GM12892 (cell line): ENCODE measurements around the gene TFDP1.
"Not testable (repeated sequence)": the region's sequence is repeated elsewhere in the genome, so short reads cannot be mapped to it uniquely, and the experiment has no call there.

Experiments used
- DNase-seq: peaks from one replicate; pipeline ENCODE4 v3.0.0; 2011; ENCODE audit not compliant: insufficient read length
- FAIRE-seq: peaks from 2 replicates; lab custom pipeline; 2011; peaks lifted over from hg19 to GRCh38; lab: Jason Lieb, UNC
- POLR2A ChIP-seq: IDR thresholded peaks from 2 replicates; pipeline ENCODE4 v1.6.1; 2011; ENCODE audit warnings: low read depth, low read length, control low read depth
- POLR2AphosphoS5 ChIP-seq: IDR thresholded peaks from 2 replicates; pipeline ENCODE4 v1.6.1; 2011; ENCODE audit warnings: low read depth, low read length, control low read depth
- TAF1 ChIP-seq: IDR thresholded peaks from 2 replicates; pipeline ENCODE4 v1.6.1; 2011; ENCODE audit warnings: low read depth, mild to moderate bottlenecking, control low read depth, low read length, borderline replicate concordance

TFDP1 gene

DNA sequence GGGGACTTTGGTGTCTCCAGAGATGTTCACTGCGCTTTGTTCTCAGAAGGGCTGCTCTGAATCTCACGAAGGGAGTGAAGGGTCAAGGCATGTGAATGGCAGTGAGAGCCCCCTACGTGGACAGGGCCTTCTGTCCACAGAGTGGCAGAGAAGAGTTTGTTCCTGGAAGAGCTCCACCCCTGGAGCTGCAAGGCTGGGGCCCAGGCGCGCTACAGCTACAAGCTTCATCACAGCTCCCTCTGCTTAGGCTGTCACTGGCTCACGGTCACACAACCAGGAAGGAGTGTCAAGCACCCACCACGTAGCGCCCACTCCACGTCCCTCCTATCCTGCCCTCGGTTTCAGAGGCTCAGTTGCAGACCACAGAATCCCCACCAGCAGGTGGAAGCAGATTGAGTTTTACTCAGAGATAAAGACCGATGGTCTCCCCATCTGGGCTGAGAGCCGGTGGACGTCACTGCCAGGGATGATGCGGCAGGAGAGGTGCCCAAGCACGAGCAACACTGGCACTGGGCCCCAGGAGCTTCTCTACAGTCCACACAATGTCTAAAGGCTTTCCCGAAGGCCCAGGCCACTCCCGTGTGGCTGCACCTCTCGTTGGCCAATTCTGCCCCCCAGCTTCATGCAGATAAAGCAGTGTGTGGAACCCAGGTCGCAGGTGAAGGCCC, 23.0 kb upstream of the TFDP1 start:
- FAIRE-seq (no peak), DNase-seq (no peak)
- no peak for TF ChIP-seq POLR2AphosphoS5

DNA sequence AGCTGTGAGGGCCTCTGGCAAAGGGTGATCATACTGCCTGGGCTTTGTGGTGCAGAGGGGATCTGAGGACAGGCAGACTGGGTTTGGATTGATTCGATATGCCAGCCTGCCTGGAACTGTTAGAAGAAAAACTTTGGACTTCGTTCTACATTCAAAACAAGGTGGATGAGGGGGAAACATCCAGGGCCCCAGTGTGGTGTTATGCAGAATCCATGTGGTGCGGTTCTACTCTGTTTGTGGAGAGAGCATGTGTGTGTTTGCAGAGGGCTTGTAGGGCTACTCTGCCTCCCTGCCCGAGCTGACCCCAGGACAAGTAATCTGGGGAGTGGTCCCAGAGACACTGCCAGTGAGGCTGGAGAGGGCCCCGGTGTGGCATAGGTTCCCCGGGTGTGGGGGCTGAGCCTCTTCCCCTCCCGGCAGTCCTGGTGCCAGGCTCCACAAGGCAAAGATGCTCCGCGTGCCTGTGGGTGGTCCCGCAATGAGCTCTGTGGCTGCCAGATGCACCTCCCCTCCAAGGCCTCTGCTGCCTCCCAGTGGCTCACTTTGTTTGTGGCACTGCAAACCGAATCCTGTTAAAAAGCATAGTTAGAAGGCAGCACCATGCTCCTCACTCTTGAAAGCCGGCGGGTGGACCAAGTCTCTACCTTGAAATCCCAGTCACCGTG, 22.3 kb upstream of the TFDP1 start:
- DNase-seq (peak; percentile 47), FAIRE-seq (no peak)
- no peak for TF ChIP-seq POLR2AphosphoS5
- TF ChIP-seq TAF1 = no peak
- no peak for TF ChIP-seq POLR2A

DNA sequence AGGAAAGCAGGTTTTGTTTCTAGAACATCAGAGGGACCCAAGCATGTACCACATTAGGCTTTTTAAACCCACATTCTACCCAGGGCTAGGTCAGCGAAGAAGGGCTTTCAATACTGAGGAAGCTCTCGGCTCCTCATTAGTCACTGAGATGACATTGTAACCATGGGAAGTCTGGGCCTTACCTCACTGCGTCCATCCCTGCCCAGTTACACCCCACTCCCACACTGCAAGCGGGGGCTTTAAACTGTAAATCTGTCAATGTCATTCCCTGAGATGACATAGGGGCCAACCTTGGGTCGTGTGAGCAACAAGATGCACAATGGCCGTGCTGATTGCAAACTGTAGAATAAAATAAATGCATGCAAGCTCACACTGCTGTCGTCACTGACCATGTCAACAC, 21.7 kb upstream of the TFDP1 start:
- FAIRE-seq (no peak), DNase-seq (no peak)
- TF ChIP-seq POLR2AphosphoS5 (no peak), POLR2A (no peak), TAF1 (no peak)

DNA sequence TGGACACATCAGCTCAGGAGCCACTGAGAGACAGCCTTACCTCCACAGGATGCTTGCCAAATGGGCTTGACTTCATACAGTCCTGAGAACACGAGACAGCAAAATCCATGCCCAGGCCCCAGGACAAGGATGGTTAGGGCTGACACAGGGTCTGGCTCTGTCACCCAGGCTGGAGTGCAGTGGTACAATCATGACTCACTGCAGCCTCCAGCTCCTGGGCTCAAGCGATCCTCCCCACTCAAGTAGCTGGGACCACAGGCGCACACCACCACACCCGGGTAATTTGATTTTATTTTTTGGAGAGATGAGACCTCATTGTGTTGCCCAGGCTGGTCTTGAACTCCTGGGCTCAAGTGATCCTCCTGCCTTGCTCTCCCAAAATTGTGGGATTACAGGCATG, 21.0 kb upstream of the TFDP1 start:
- not testable (repeated sequence) for DNase-seq, FAIRE-seq

DNA sequence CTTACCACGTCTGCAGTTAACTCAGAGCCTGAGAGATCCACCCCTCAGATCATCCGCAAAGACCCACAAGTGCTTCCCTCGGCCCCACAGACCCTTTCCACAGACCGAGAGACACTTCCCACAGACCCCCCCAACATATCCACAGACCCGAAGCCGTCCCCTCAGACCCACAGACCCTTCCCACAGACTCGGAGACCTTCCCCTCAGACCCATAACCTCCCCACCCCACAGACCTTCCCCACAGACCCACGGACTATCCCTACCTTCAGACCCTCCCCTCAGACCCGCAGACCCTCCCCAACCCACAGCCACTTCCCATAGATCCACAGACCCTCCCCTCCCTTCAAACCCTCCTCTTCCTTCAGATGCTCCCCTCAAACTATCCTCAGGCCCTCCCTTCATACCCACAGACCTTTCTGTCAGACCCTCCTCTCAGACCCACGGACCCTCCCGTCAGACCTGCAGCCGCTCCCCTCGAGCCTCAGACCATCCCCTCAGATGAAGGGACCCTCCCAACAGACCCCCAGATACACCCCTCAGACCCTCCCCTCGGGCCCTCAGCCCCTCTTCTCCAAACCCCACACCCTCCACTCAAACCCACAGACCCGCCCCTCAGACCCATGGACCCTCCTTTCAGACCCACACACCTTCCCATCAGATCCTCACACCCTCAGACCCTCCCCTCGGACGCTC, 20.1 kb upstream of the TFDP1 start:
- DNase-seq (no peak), FAIRE-seq (no peak)
- TF ChIP-seq POLR2A (no peak), POLR2AphosphoS5 (no peak), TAF1 (no peak)

DNA sequence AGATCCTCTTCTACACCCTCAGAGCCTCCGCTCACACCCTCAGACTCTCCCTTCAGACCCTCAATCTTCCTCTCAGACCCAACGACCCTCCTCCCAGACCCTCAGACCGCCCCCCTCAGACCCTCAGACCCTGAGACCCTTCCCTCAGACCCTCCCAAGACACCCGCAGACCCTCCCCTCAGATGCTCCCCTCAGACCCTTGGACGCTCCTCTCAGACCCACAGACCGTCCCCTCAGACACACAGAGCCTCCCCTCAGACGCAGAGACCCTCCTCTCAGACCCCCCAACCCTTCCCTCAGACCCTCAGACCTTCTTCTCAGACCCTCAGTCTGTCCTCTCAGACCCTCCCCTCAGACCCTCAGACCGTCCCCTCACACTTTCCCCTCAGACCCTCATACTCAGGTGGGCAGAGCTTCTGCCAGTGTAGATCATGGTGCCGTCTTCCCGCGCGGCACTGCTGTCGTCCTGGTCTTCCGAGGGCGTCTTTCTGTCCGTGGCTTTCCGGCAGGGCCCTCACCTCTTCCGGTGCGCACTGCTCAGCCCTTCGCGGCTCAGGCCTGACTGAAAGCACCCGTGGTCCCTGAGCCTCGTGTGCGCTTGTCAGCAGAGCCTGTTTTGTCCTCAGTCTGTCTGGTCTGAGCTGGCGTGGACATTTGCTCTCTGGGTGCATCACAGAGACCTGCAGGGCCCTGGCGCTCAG, 18.9 kb upstream of the TFDP1 start:
- FAIRE-seq = no peak
- TF ChIP-seq POLR2AphosphoS5 (no peak), TAF1 (no peak), POLR2A (no peak)
- DNase-seq = no peak

DNA sequence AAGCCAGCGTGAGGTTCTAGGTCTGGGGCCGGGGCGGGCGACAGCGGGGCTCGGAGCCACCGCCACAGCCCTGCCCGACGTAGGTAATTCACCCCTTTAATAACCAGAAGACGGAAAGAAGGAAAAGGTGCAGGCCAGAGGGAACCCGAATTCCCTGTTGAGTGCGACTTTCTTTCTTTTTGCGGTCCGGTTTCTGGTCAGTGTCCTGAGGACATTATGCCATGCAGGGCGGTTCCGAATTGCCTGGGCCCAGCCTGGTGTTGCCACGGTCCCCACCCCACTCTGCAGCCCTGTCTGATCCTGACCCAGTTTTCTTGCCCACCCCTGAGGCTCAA, 18.4 kb upstream of the TFDP1 start:
- DNase-seq (no peak), FAIRE-seq (no peak)
- TF ChIP-seq POLR2AphosphoS5 (no peak), TAF1 (no peak), POLR2A (no peak)

DNA sequence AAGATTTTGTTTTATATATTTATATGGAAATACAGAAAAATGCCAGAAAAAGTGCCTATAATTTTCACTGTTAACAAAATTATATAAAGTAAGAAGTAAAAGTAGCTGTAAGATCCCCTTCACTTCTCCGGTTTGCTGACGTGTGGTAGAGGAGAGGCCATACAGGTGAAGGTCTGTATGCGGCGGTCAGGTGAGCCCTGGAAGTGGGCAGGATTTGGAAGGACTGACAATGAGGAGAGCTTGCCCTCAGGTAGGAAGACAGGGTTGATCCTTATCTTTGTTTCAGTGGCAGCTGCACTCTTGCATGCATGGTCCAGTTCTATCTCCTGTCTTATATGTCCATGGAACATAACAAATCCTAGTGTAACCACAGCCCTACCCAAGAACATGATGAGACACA, 16.9 kb upstream of the TFDP1 start:
- no peak for DNase-seq
- FAIRE-seq = no peak

DNA sequence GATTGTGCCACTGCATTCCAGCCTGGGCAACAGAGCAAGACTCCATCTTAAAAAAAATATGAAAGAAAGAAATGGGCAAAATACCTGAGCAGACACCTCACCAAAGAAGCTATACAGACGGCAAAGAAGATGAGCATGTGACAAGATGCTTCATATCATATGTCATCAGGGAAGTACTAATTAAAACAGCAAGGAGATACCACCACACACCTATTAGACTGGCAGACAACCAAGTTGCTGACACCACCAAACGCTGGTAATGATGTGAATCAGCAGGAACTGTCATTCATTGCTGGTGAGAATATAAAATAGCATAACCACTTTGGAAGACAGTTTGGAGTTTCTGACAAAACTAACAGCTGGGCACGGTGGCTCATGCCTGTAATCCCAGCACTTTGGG, 11.5 kb upstream of the TFDP1 start:
- TF ChIP-seq POLR2AphosphoS5 (no peak), POLR2A (no peak), TAF1 (no peak)
- DNase-seq (no peak), FAIRE-seq (no peak)

More for the DNA sequence above, 16.9 kb upstream of the TFDP1 start:
- TF ChIP-seq TAF1 (no peak), POLR2A (no peak), POLR2AphosphoS5 (no peak)

DNA sequence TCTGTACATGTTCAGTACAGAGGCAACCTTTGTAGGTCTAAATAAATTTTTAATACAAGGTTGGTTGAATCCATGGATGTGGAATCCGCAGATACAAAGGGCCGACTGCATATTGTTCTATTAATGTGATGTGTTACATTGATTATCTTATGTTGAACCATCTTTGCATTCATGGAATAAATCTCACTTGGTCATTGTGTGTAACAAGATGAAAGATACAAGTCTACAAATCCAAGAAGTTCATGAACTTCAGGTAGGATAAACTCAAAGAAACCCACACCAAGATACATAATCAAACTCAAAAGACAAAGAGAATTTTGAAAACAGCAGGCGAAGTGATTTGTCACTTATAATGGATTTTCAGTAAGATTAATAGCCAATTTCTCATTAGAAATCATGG, 8.0 kb upstream of the TFDP1 start:
- no peak for TF ChIP-seq TAF1
- FAIRE-seq (no peak), DNase-seq (no peak)

DNA sequence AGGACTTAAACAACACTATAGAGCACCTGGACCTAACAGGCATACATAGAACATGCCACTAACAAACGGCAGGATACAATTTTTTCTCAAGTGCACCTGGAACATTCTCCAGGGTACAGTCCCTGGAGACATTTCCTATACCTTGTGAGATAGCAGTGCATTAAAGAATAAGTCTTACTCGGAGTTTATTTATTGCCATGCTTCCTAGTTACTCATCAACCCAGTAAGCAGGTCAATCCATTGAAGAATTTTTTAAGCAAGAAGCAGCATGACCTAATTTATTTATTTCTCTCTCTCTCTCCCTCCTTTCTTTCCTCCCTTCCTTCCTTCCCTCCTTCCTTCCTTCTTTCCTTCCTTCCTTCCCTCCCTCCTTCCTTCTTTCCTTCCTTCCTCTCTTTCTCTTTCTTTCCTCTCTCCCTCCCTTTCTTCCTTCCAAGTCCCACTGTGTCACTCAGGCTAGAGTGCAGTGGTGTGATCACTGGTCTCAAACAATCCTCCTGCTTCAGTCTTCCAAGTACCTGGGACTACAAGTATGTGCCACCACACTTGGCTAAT, 6.6 kb upstream of the TFDP1 start:
- FAIRE-seq = no peak
- DNase-seq = no peak
- TF ChIP-seq TAF1 (no peak), POLR2A (no peak), POLR2AphosphoS5 (no peak)
